ENCODE measurements around the gene PLCD1. TPM values are rescaled to one million over a fixed set of nuclear protein-coding genes. Genes with fewer than 3 reads are reported as not detected.
"Not testable (repeated sequence)": the region's sequence is repeated elsewhere in the genome, so short reads cannot be mapped to it uniquely, and the experiment has no call there.

PLCD1 gene
- total RNA-seq, 1 donor: 15.5 TPM

- TF ChIP-seq CTCF (IDR thresholded peaks at IDR 0.05; ENCODE audit: insufficient read depth, low read depth, low read length): no peak
- no peak overlapping the region for H3K4me3 ChIP-seq (ENCODE audit: low read depth, low read length)
- DNase-seq (ENCODE audit: low read depth): no peak
These were observed 49.6 kb downstream of the PLCD1 start for GRCh38 chr3:37979541-37980461.

GRCh38 chr3:37974121-37975083, 55.0 kb downstream of the PLCD1 start:
- TF ChIP-seq CTCF (IDR thresholded peaks at IDR 0.05; ENCODE audit: insufficient read depth, low read depth, low read length): peak; percentile 79
- peak; percentile 60 for DNase-seq (ENCODE audit: low read depth)
- no peak overlapping the region for H3K4me3 ChIP-seq (ENCODE audit: low read depth, low read length)

- DNase-seq (ENCODE audit: low read depth): no peak
- H3K4me3 ChIP-seq (ENCODE audit: low read depth, low read length): no peak overlapping the region
- TF ChIP-seq CTCF (IDR thresholded peaks at IDR 0.05; ENCODE audit: insufficient read depth, low read depth, low read length): no peak
These were observed 56.0 kb downstream of the PLCD1 start for GRCh38 chr3:37973246-37974054.

GRCh38 chr3:37972056-37972455, 57.4 kb downstream of the PLCD1 start:
- H3K4me3 ChIP-seq (ENCODE audit: low read depth, low read length); DNase-seq (ENCODE audit: low read depth): not testable (repeated sequence)

GRCh38 chr3:37971467-37971866, 58.0 kb downstream of the PLCD1 start:
- no peak overlapping the region for H3K4me3 ChIP-seq (ENCODE audit: low read depth, low read length)
- TF ChIP-seq CTCF (IDR thresholded peaks at IDR 0.05; ENCODE audit: insufficient read depth, low read depth, low read length): no peak
- no peak for DNase-seq (ENCODE audit: low read depth)

GRCh38 chr3:37970802-37971201, 58.6 kb downstream of the PLCD1 start:
- no peak for TF ChIP-seq CTCF (IDR thresholded peaks at IDR 0.05; ENCODE audit: insufficient read depth, low read depth, low read length)
- no peak for DNase-seq (ENCODE audit: low read depth)
- H3K4me3 ChIP-seq (ENCODE audit: low read depth, low read length): no peak overlapping the region
